BE2C (cell line): Measurements from ENCODE around the gene HPSE2.

Source experiments
- DNase-seq: peaks from one replicate; pipeline ENCODE4 v3.0.0-alpha.2; 2020
- H3K27me3 ChIP-seq: fragments of 250-450 bp; sonication (Bioruptor Pico); 2 replicates; pipeline ENCODE4 v1.5.1; 2020; ENCODE audit warnings: mild to moderate bottlenecking
- H3K36me3 ChIP-seq: fragments of 250-450 bp; sonication (Bioruptor Pico); 2 replicates; pipeline ENCODE4 v1.5.1; 2020; ENCODE audit warnings: mild to moderate bottlenecking
- H3K4me1 ChIP-seq: fragments of 250-450 bp; sonication (Bioruptor Pico); 2 replicates; pipeline ENCODE4 v1.5.1; 2020
- H3K4me3 ChIP-seq: 2 replicates; pipeline ENCODE4 v1.5.1; 2011; ENCODE audit warnings: low read depth, low read length
- H3K9me3 ChIP-seq: fragments of 250-450 bp; sonication (Bioruptor Pico); 2 replicates; pipeline ENCODE4 v1.5.1; 2020
- CTCF ChIP-seq: IDR thresholded peaks from 2 replicates; pipeline ENCODE4 v1.5.1; 2012; ENCODE audit warnings: mild to moderate bottlenecking, low read depth, low read length

HPSE2 gene

GRCh38 chr10:98446661-98447221 is 788.9 kb downstream of the HPSE2 start, which contains the start of gene HPS1:
TSS of gene HPS1 (minus strand) at chr10:98446935. CDS start at chr10:98443240, 3,695 bp downstream.
- H3K9me3 ChIP-seq: no peaks in the 10 kb centered on the region
- DNase-seq: no peak
- H3K4me1 ChIP-seq: no peaks in the 10 kb centered on the region
- H3K4me3 ChIP-seq: no peak within 1 kb of the TSS
- H3K27me3 ChIP-seq: no peaks in the 10 kb centered on the region
- no peaks in the 10 kb centered on the region for H3K36me3 ChIP-seq
- TF ChIP-seq CTCF: no peak

DNA sequence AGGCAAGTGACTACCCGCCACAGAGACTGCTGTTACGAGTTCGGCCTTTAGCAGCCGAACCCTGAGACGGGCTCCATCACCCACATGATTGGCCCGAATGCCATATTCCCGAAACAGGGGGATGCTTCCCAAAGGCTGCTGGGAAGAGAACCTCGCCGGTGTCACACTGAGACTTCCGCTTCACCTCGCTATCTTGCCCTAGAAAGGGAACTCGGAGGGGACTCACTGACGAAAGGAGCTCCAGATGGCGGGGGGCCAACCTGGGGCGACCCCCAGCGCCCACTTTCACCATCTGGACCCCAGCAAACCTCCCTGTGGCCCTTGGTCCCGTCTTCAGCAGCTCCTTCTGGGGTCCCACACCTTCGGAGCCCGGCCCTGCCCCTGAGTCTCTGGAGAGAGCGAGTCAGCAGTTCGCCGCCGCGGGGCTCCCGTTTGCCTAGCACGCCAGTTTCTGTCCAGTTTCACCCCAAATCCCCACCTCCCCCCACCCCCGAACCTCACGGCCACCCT is 789.4 kb downstream of the HPSE2 start:
- Histone ChIP-seq H3K4me3 (no peak overlapping the region), H3K9me3 (no peaks in the 10 kb centered on the region), H3K4me1 (no peaks in the 10 kb centered on the region), H3K36me3 (no peaks in the 10 kb centered on the region), H3K27me3 (no peaks in the 10 kb centered on the region)
- no peak for TF ChIP-seq CTCF
- DNase-seq: no peak

GRCh38 chr10:98445200-98445812 is 790.3 kb downstream of the HPSE2 start:
- H3K27me3 ChIP-seq: no peaks in the 10 kb centered on the region
- no peaks in the 10 kb centered on the region for H3K4me1 ChIP-seq
- H3K9me3 ChIP-seq: no peaks in the 10 kb centered on the region
- no peak overlapping the region for H3K4me3 ChIP-seq
- no peaks in the 10 kb centered on the region for H3K36me3 ChIP-seq
- TF ChIP-seq CTCF: no peak
- DNase-seq: no peak

- Histone ChIP-seq H3K36me3 (no peaks in the 10 kb centered on the region), H3K4me3 (no peak overlapping the region), H3K4me1 (no peaks in the 10 kb centered on the region), H3K27me3 (no peaks in the 10 kb centered on the region), H3K9me3 (no peaks in the 10 kb centered on the region)
- DNase-seq: no peak
- no peak for TF ChIP-seq CTCF
Observed at GRCh38 chr10:98444314-98445006, 791.2 kb downstream of the HPSE2 start.

DNA sequence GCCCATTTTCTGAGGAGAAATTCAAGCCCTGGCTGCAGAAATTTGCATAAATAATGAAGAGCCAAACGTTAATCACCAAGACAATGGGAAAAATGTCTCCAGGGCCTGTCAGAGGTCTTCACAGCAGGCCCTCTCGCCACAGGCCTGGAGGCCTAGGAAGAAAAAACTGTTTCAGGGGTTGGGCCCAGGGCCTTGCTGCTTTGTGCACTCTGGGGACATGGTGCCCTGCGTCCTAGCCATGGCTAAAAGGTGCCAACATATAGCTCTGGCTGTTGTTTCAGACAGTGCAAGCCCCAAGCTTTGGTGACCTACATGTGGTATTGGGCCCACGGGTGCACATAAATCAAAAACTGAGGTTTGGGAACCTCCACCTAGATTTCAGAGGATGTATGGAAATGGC is 796.9 kb downstream of the HPSE2 start:
- Histone ChIP-seq H3K36me3 (no peaks in the 10 kb centered on the region), H3K4me1 (no peaks in the 10 kb centered on the region), H3K27me3 (peaks cover 3% of the 10 kb centered on the region; the same call in 1 of the 2 replicates), H3K4me3 (no peak overlapping the region), H3K9me3 (no peaks in the 10 kb centered on the region)
- TF ChIP-seq CTCF: no peak
- no peak for DNase-seq

DNA sequence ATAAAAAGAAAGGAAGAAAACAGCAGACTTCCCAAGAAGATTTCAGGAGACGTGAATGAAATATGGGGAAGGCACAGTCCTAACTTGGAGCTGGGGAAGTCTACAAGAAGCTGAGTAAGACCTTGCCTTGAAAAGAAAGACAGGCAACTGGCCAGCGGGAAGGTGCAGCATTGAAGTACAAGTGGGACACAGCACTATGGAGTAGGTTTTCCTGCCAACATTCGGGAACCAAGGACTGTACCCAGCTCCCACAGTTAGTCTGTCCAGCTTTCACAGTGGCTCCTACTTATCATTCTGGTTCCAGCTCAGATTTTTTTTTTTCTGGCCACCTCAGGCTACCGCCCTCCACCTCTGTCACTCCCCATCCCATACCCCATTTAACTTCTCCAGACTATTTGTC is 798.9 kb downstream of the HPSE2 start:
- Histone ChIP-seq H3K4me3 (no peak overlapping the region), H3K4me1 (no peaks in the 10 kb centered on the region), H3K27me3 (peaks cover 3% of the 10 kb centered on the region; the same call in 1 of the 2 replicates), H3K36me3 (no peaks in the 10 kb centered on the region), H3K9me3 (no peaks in the 10 kb centered on the region)
- TF ChIP-seq CTCF: no peak
- no peak for DNase-seq
